A549 (cell line): ENCODE measurements around the gene SCPEP1. TPM values are rescaled to one million over a fixed set of nuclear protein-coding genes. Genes with fewer than 3 reads are reported as not detected.

ENCODE experiments used
- ATAC-seq, 2 experiments: fragments of 200-7000 bp in 1 of 2; fragments of >200 bp in 1 of 2; cut with Nextera tagmentation in 1 of 2; cut with Tn5 transposase in 1 of 2; 3 replicates each; pipeline versions ENCODE4 v1.8.0 to v1.9.1; 2018 to 2020; ENCODE audit warnings: mild to moderate bottlenecking in 1 of 2, moderate library complexity in 1 of 2
- CTCF ChIA-PET: fragments of 300-600 bp; sonication (Branson Sonifier 250); formaldehyde crosslinking; extraction: SDS; loops from one replicate; lab custom pipeline; 2021; ENCODE audit warnings: antibody characterized with exemption, inconsistent platforms; lab: Yijun Ruan, JAX
- POLR2A ChIA-PET: fragments of 350-600 bp; formaldehyde crosslinking; extraction: SDS; loops from one replicate; lab custom pipeline; 2021; ENCODE audit warnings: antibody characterized with exemption, inconsistent platforms; lab: Yijun Ruan, JAX
- DNase-seq, 2 experiments: peaks; one replicate each; pipeline versions ENCODE4 v3.0.0 to v3.0.0-alpha.2; 2011 to 2016; ENCODE audit warnings: low read depth in 1 of 2, low spot score in 1 of 2
- FAIRE-seq: peaks from 2 replicates; lab custom pipeline; 2011; peaks lifted over from hg19 to GRCh38; lab: Jason Lieb, UNC
- H3K27ac ChIP-seq, 2 experiments: fragments of >200 bp; sonication (Bioruptor Twin); formaldehyde crosslinking; 3 replicates each; pipeline ENCODE4 v1.5.1; 2016 to 2017
- H3K4me1 ChIP-seq: fragments of >200 bp; sonication (Bioruptor Twin); formaldehyde crosslinking; 3 replicates; pipeline ENCODE4 v1.6.1; 2016
- H3K4me2 ChIP-seq: fragments of >200 bp; sonication (Bioruptor Twin); formaldehyde crosslinking; 3 replicates; pipeline ENCODE4 v1.6.1; 2016
- H3K4me3 ChIP-seq: fragments of >200 bp; sonication (Bioruptor Twin); formaldehyde crosslinking; 3 replicates; pipeline ENCODE4 v1.5.1; 2016
- H3K9me3 ChIP-seq: fragments of >200 bp; sonication (Bioruptor Twin); formaldehyde crosslinking; 3 replicates; pipeline ENCODE4 v1.6.1; 2016
- ATOH8 ChIP-seq: fragments of 250-450 bp; sonication (Bioruptor Pico); IDR thresholded peaks from 2 replicates; pipeline ENCODE4 v1.5.0; 2020; ENCODE audit warnings: low read depth, mild to moderate bottlenecking, moderate library complexity
- BCL3 ChIP-seq: fragments of >200 bp; sonication (Bioruptor Twin); formaldehyde crosslinking; IDR thresholded peaks from 3 replicates; pipeline ENCODE4 v1.6.1; 2016
- BHLHE40 ChIP-seq: IDR thresholded peaks from 2 replicates; pipeline ENCODE4 v1.6.1; 2012; ENCODE audit warnings: low read depth, low read length, inconsistent platforms
- CBX8 ChIP-seq: fragments of 200-600 bp; sonication (generic); IDR thresholded peaks from 2 replicates; pipeline ENCODE4 v1.6.1; 2016
- CEBPB ChIP-seq, 2 experiments: fragments of >200 bp in 1 of 2; sonication (Bioruptor Twin) in 1 of 2; formaldehyde crosslinking in 1 of 2; IDR thresholded peaks; 2 replicates each; pipeline ENCODE4 v1.6.1; 2012 to 2016
- CHD4 ChIP-seq: fragments of 200-600 bp; sonication (generic); IDR thresholded peaks from 2 replicates; pipeline ENCODE4 v1.6.1; 2016; ENCODE audit warnings: antibody characterized with exemption, mild to moderate bottlenecking, borderline replicate concordance
- CTCF ChIP-seq: fragments of >200 bp; sonication (Bioruptor Twin); formaldehyde crosslinking; IDR thresholded peaks from 3 replicates; pipeline ENCODE4 v1.5.1; 2016
- E2F6 ChIP-seq: IDR thresholded peaks from 2 replicates; pipeline ENCODE4 v1.6.1; 2012; ENCODE audit warnings: low read depth, borderline replicate concordance
- EHF ChIP-seq: fragments of 250-450 bp; sonication (Bioruptor Pico); IDR thresholded peaks from 2 replicates; pipeline ENCODE4 v1.5.0; 2020; ENCODE audit warnings: mild to moderate bottlenecking
- EHMT2 ChIP-seq: fragments of 200-600 bp; sonication (generic); IDR thresholded peaks from 2 replicates; pipeline ENCODE4 v1.6.1; 2016; ENCODE audit warnings: antibody characterized with exemption, low read depth, mild to moderate bottlenecking, moderate library complexity
- ESRRA ChIP-seq: fragments of 150-350 bp; IDR thresholded peaks from 2 replicates; pipeline ENCODE4 v1.6.1; 2014; ENCODE audit warnings: mild to moderate bottlenecking, low read length, borderline replicate concordance
- FOSB ChIP-seq: fragments of 250-450 bp; sonication (Bioruptor Pico); IDR thresholded peaks from 2 replicates; pipeline ENCODE4 v1.5.0; 2020; ENCODE audit warnings: mild to moderate bottlenecking, moderate library complexity
- FOSL2 ChIP-seq, 2 experiments: fragments of 450-650 bp in 1 of 2; fragments of >200 bp in 1 of 2; sonication (Bioruptor Twin) in 1 of 2; formaldehyde crosslinking; IDR thresholded peaks; 2 replicates each; pipeline versions ENCODE4 v1.5.0 to v1.6.1; 2016 to 2020; ENCODE audit warnings: mild to moderate bottlenecking in 1 of 2, moderate library complexity in 1 of 2
- GATA3 ChIP-seq: IDR thresholded peaks from 2 replicates; pipeline ENCODE4 v1.6.1; 2012; ENCODE audit warnings: borderline replicate concordance
- HES2 ChIP-seq: fragments of >200 bp; sonication (Bioruptor Twin); formaldehyde crosslinking; IDR thresholded peaks from 2 replicates; pipeline ENCODE4 v1.6.1; 2016
- HEYL ChIP-seq: fragments of 250-450 bp; sonication (Bioruptor Pico); IDR thresholded peaks from 2 replicates; pipeline ENCODE4 v1.8.0; 2021; ENCODE audit warnings: mild to moderate bottlenecking, moderate library complexity
- HOXA7 ChIP-seq: fragments of 250-450 bp; sonication (Bioruptor Pico); IDR thresholded peaks from 2 replicates; pipeline ENCODE4 v1.5.0; 2020; ENCODE audit warnings: mild to moderate bottlenecking, moderate library complexity
- JUNB ChIP-seq: fragments of >200 bp; sonication (Bioruptor Twin); formaldehyde crosslinking; IDR thresholded peaks from 2 replicates; pipeline ENCODE4 v1.6.1; 2016
- KDM1A ChIP-seq: fragments of 200-600 bp; sonication (generic); IDR thresholded peaks from 2 replicates; pipeline ENCODE4 v1.6.1; 2016; ENCODE audit warnings: low read depth, mild to moderate bottlenecking
- KDM5A ChIP-seq: fragments of 200-600 bp; sonication (generic); IDR thresholded peaks from 2 replicates; pipeline ENCODE4 v1.6.1; 2016; ENCODE audit warnings: antibody characterized with exemption, mild to moderate bottlenecking
- MAFK ChIP-seq: fragments of 450-650 bp; IDR thresholded peaks from 2 replicates; pipeline ENCODE4 v1.6.1; 2014; ENCODE audit not compliant: partially characterized antibody
- RARB ChIP-seq: fragments of 250-450 bp; sonication (Bioruptor Pico); IDR thresholded peaks from 2 replicates; pipeline ENCODE4 v1.8.0; 2021; ENCODE audit warnings: mild to moderate bottlenecking, moderate library complexity
- RCOR1 ChIP-seq: fragments of 150-350 bp; IDR thresholded peaks from 2 replicates; pipeline ENCODE4 v1.6.1; 2014; ENCODE audit warnings: antibody characterized with exemption, low read length, low read depth
- REST ChIP-seq: fragments of 200-600 bp; sonication (generic); IDR thresholded peaks from 2 replicates; pipeline ENCODE4 v1.6.1; 2016; ENCODE audit warnings: antibody characterized with exemption, mild to moderate bottlenecking, moderate library complexity
- RFX5 ChIP-seq: fragments of 450-650 bp; IDR thresholded peaks from 2 replicates; pipeline ENCODE4 v1.7.1; 2014; ENCODE audit warnings: antibody characterized with exemption, mild to moderate bottlenecking, moderate library complexity
- TFCP2L1 ChIP-seq: fragments of 250-450 bp; sonication (Bioruptor Pico); IDR thresholded peaks from 2 replicates; pipeline ENCODE4 v1.5.0; 2021; ENCODE audit warnings: mild to moderate bottlenecking
- USF2 ChIP-seq: fragments of 450-650 bp; IDR thresholded peaks from 2 replicates; pipeline ENCODE4 v1.6.1; 2014; ENCODE audit warnings: antibody characterized with exemption
- WGBS: methylation state at CpG from one replicate; pipeline ENCODE4 v1.1.6; 2017; ENCODE audit errors: missing lambda C conversion rate; 5-methylcytosine and 5-hydroxymethylcytosine counted together
- polyA plus RNA-seq, 4 experiments: library from polyadenylated mRNA; depleted of rRNA in 3 of 4; stranded (reverse); fragments of >200 nt; fragmentation: RNase III in 1 of 4; extraction: RNeasy Plus Mini Kit Qiagen cat#74134 plus additional on column Dnase treatment in 1 of 4; gene quantifications; 2 replicates in 3 of 4; 3 replicates in 1 of 4; pipeline ENCODE4 v1.2.3, GENCODE V29; 2011 to 2017

The SCPEP1 gene
- polyA plus RNA-seq, 2 of the 4 experiments (the other 2 are of a cell fraction), result 44.5 to 45.0 TPM

- POLR2A ChIA-PET, result no interaction called here
- no peak for ATAC-seq
- H3K4me3 ChIP-seq, result no peak overlapping the region
- 1% methylated on average over 1 of the region's 1 CpG for WGBS
- H3K4me1 ChIP-seq, result peaks cover 15% of the 10 kb centered on the region
- TF ChIP-seq HEYL (CRISPR knock-in tag) (no peak), ATOH8 (CRISPR knock-in tag) (no peak), BCL3 (no peak), BHLHE40 (no peak), RARB (CRISPR knock-in tag) (no peak), RCOR1 (no peak), E2F6 (no peak), TFCP2L1 (no peak), HOXA7 (CRISPR knock-in tag) (no peak), CBX8 (no peak), GATA3 (no peak), RFX5 (no peak), EHF (CRISPR knock-in tag) (no peak), EHMT2 (no peak), MAFK (no peak), JUNB (no peak), FOSB (CRISPR knock-in tag) (no peak), USF2 (no peak), HES2 (no peak), CEBPB (IDR thresholded peaks at IDR 0.05) (no peak)
- TF ChIP-seq, all 56 proteins: peak for 0
- Histone ChIP-seq H3K27ac (no peak overlapping the region), H3K9me3 (peaks cover 11% of the 10 kb centered on the region), H3K4me2 (no peak overlapping the region)
- CTCF ChIA-PET, result interaction anchor here (0.6 kb wide), 1 partner anchor 1181 kb away, joined by 3 read pairs; no protein-coding TSS in a partner anchor
- DNase-seq (no peak), FAIRE-seq (no peak)
Measured at GRCh38 chr17:57025876-57026275, 47.9 kb downstream of the SCPEP1 start.

GRCh38 chr17:57027852-57028251 is 49.9 kb downstream of the SCPEP1 start:
- 6% methylated on average over 1 of the region's 1 CpG for WGBS
- no peak overlapping the region for H3K4me2 ChIP-seq
- FAIRE-seq (no peak), ATAC-seq (no peak), DNase-seq (no peak)
- H3K4me3 ChIP-seq, result no peak overlapping the region
- POLR2A ChIA-PET, result no interaction called here
- CTCF ChIA-PET, result interaction anchor here (0.9 to 1.4 kb wide), 3 partner anchors 13 to 134 kb away, joined by 4 to 6 read pairs (median 4); no protein-coding TSS in a partner anchor
- H3K9me3 ChIP-seq, result peaks cover 11% of the 10 kb centered on the region
- H3K4me1 ChIP-seq, result no peaks in the 10 kb centered on the region
- no peak overlapping the region for H3K27ac ChIP-seq
- TF ChIP-seq KDM1A, result no peak
- no peak for TF ChIP-seq CHD4
- TF ChIP-seq KDM5A, result no peak
- no peak for TF ChIP-seq HES2
- no peak for TF ChIP-seq REST
- no peak for TF ChIP-seq FOSB (CRISPR knock-in tag)
- TF ChIP-seq TFCP2L1, result no peak
- TF ChIP-seq FOSL2 (IDR thresholded peaks at IDR 0.05), result no peak
- no peak for TF ChIP-seq FOSL2 (CRISPR knock-in tag; IDR thresholded peaks at IDR 0.05)
- TF ChIP-seq BHLHE40, result no peak
- no peak for TF ChIP-seq BCL3
- TF ChIP-seq RCOR1, result no peak
- no peak for TF ChIP-seq CEBPB (IDR thresholded peaks at IDR 0.05)
- no peak for TF ChIP-seq CTCF
- no peak for TF ChIP-seq ESRRA
